ENCODE data around the gene TAS2R16. TPM values are rescaled to one million over a fixed set of nuclear protein-coding genes. Genes with fewer than 3 reads are reported as not detected.

Gene TAS2R16
- total RNA-seq (2021; ENCODE audit: unreplicated experiment) (not detected), Bru-seq, nascent RNA (not detected), BruChase-seq, experiment 1, labeled RNA remaining after a 2-hour chase (not detected), BruChase-seq, experiment 2, labeled RNA remaining after a 6-hour chase (not detected)
- not detected for polyA plus RNA-seq (2012; ENCODE audit: insufficient read length)
- long read RNA-seq = 0 reads

GRCh38 chr7:122995600-122995999 is at the start of gene TAS2R16:
Gene TAS2R16 (minus strand): TSS chr7:122995700. CDS start chr7:122995634, 66 bp downstream.
- Histone ChIP-seq H3K4me3 (ENCODE audit: low read depth in 2 of 2, low read length in 2 of 2) (no peak within 1 kb of the TSS), H3K4me1 (ENCODE audit: control insufficient read depth, insufficient read depth, low read length) (no peaks in the 10 kb centered on the region), H3K36me3 (ENCODE audit: control insufficient read depth, insufficient read depth, low read length) (no peaks in the 10 kb centered on the region), H3K9me3 (ENCODE audit: control insufficient read depth, insufficient read depth, low read depth, low read length) (no peaks in the 10 kb centered on the region), H3K27ac (ENCODE audit: low read length) (no peak within 1 kb of the TSS), H3K27me3 (ENCODE audit: control insufficient read depth, insufficient read depth, low read length) (no peaks in the 10 kb centered on the region)
- no TSS peak for BruUV-seq (replicated peaks)
- ChIA-PET POLR2A (no interaction called here), CTCF (interaction anchor here (0.5 kb wide), 1 partner anchor 165 kb away, joined by 3 read pairs; no protein-coding TSS in a partner anchor)
- ATAC-seq (no peak), DNase-seq (ENCODE audit: low read depth, low spot score) (no peak)
- in situ Hi-C loops (cut with HindIII; ENCODE audit: low pct_unique_long_range_greater_than_20kb, low sequenced_read_pairs) (no loop called here), intact Hi-C loops (cut with micrococcal nuclease; ENCODE audit: unreplicated experiment) (no loop called here)
- TF ChIP-seq CTCF (IDR thresholded peaks at IDR 0.05) (no peak), SIN3A (IDR thresholded peaks at IDR 0.05; ENCODE audit: borderline replicate concordance, insufficient read depth, low read depth, low read length) (no peak), REST (IDR thresholded peaks at IDR 0.05; ENCODE audit: insufficient read depth in 1 of 2, low read depth in 2 of 2, low read length in 1 of 2) (no peak), TCF7L2 (IDR thresholded peaks at IDR 0.05; ENCODE audit: low read depth, low read length) (no peak), POLR2AphosphoS5 (IDR thresholded peaks at IDR 0.05; ENCODE audit: low read depth, low read length) (no peak)

- CTCF ChIA-PET = no interaction called here
- in situ Hi-C loops (cut with HindIII; ENCODE audit: low pct_unique_long_range_greater_than_20kb, low sequenced_read_pairs) = no loop called here
- Histone ChIP-seq H3K27ac (ENCODE audit: low read length) (no peak overlapping the region), H3K4me1 (ENCODE audit: control insufficient read depth, insufficient read depth, low read length) (no peaks in the 10 kb centered on the region), H3K27me3 (ENCODE audit: control insufficient read depth, insufficient read depth, low read length) (no peaks in the 10 kb centered on the region), H3K9me3 (ENCODE audit: control insufficient read depth, insufficient read depth, low read depth, low read length) (0 out of 2 replicates have a peak, but pooled peaks cover 2% of the 10 kb centered on the region), H3K4me3 (ENCODE audit: low read depth in 2 of 2, low read length in 2 of 2) (no peak overlapping the region), H3K36me3 (ENCODE audit: control insufficient read depth, insufficient read depth, low read length) (no peaks in the 10 kb centered on the region)
- intact Hi-C loops (cut with micrococcal nuclease; ENCODE audit: unreplicated experiment) = no loop called here
- POLR2A ChIA-PET = no interaction called here
- no TSS peak for BruUV-seq (replicated peaks)
- DNase-seq (ENCODE audit: low read depth, low spot score) = no peak
- ATAC-seq = no peak
- TF ChIP-seq TCF7L2 (IDR thresholded peaks at IDR 0.05; ENCODE audit: low read depth, low read length) (no peak), CTCF (IDR thresholded peaks at IDR 0.05) (no peak), REST (IDR thresholded peaks at IDR 0.05; ENCODE audit: insufficient read depth in 1 of 2, low read depth in 2 of 2, low read length in 1 of 2) (no peak), POLR2AphosphoS5 (IDR thresholded peaks at IDR 0.05; ENCODE audit: low read depth, low read length) (no peak)
Measured at GRCh38 chr7:123043642-123044041, 48.1 kb upstream of the TAS2R16 start.
